ENCODE results near the gene UBE2J1. TPM values are rescaled to one million over a fixed set of nuclear protein-coding genes. Genes with fewer than 3 reads are reported as not detected.

The UBE2J1 gene
- total RNA-seq, 1 donor from 2014 or later, result 46.9 TPM

GRCh38 chr6:89287351-89288028 lies 65.0 kb downstream of the UBE2J1 start:
- Histone ChIP-seq H3K4me3 (no peak overlapping the region), H3K27me3 (ENCODE audit: low read depth) (no peaks in the 10 kb centered on the region), H3K9me3 (no peaks in the 10 kb centered on the region), H3K4me1 (no peaks in the 10 kb centered on the region), H3K27ac (no peak overlapping the region), H3K36me3 (no peaks in the 10 kb centered on the region)
- no peak for ATAC-seq
- TF ChIP-seq CTCF (IDR thresholded peaks at IDR 0.05), result no peak
- no peak for DNase-seq
- intact Hi-C loops (cut with DNase I), result no loop called here

GRCh38 chr6:89286516-89286915 lies 66.0 kb downstream of the UBE2J1 start:
- no peak overlapping the region for H3K27ac ChIP-seq
- H3K27me3 ChIP-seq (ENCODE audit: low read depth), result no peaks in the 10 kb centered on the region
- no peaks in the 10 kb centered on the region for H3K9me3 ChIP-seq
- H3K4me1 ChIP-seq, result no peaks in the 10 kb centered on the region
- DNase-seq, result no peak
- no peak for TF ChIP-seq CTCF (IDR thresholded peaks at IDR 0.05)
- ATAC-seq, result no peak
- no peaks in the 10 kb centered on the region for H3K36me3 ChIP-seq
- H3K4me3 ChIP-seq, result no peak overlapping the region
- intact Hi-C loops (cut with DNase I), result no loop called here

- Histone ChIP-seq H3K36me3 (no peaks in the 10 kb centered on the region), H3K27ac (no peak overlapping the region), H3K4me3 (no peak overlapping the region), H3K4me1 (no peaks in the 10 kb centered on the region), H3K27me3 (ENCODE audit: low read depth) (no peaks in the 10 kb centered on the region), H3K9me3 (no peaks in the 10 kb centered on the region)
- ATAC-seq (no peak), DNase-seq (no peak)
- intact Hi-C loops (cut with DNase I), result no loop called here
- TF ChIP-seq CTCF (IDR thresholded peaks at IDR 0.05), result no peak
Observed at GRCh38 chr6:89284963-89285735, 67.4 kb downstream of the UBE2J1 start.

- H3K27ac ChIP-seq, result no peak overlapping the region
- no peak for ATAC-seq
- no peak for TF ChIP-seq CTCF (IDR thresholded peaks at IDR 0.05)
- H3K4me1 ChIP-seq, result no peaks in the 10 kb centered on the region
- no peak for DNase-seq
- H3K27me3 ChIP-seq (ENCODE audit: low read depth), result no peaks in the 10 kb centered on the region
- intact Hi-C loops (cut with DNase I), result no loop called here
- H3K4me3 ChIP-seq, result no peak overlapping the region
- no peaks in the 10 kb centered on the region for H3K36me3 ChIP-seq
- no peaks in the 10 kb centered on the region for H3K9me3 ChIP-seq
Observed at GRCh38 chr6:89284081-89284480, 68.4 kb downstream of the UBE2J1 start.

GRCh38 chr6:89282749-89283148 lies 69.8 kb downstream of the UBE2J1 start:
- intact Hi-C loops (cut with DNase I), result no loop called here
- Histone ChIP-seq H3K4me1 (no peaks in the 10 kb centered on the region), H3K4me3 (no peak overlapping the region), H3K27ac (no peak overlapping the region), H3K9me3 (no peaks in the 10 kb centered on the region), H3K36me3 (no peaks in the 10 kb centered on the region), H3K27me3 (ENCODE audit: low read depth) (no peaks in the 10 kb centered on the region)
- TF ChIP-seq CTCF (IDR thresholded peaks at IDR 0.05), result no peak
- no peak for DNase-seq
- no peak for ATAC-seq
